ENCODE data around the gene EFCAB8.
A peak's percentile ranks its signal among the peaks of the same experiment; 100 is the strongest.

The EFCAB8 gene

GRCh38 chr20:32914031-32914430 lies 55.3 kb downstream of the EFCAB8 start:
- DNase-seq = peak; percentile 20

- no peak for DNase-seq
Measured at GRCh38 chr20:32917191-32917950, 58.6 kb downstream of the EFCAB8 start.

- peak; percentile 47 for DNase-seq
Measured at GRCh38 chr20:32918296-32918695, 59.6 kb downstream of the EFCAB8 start.

GRCh38 chr20:32918751-32919150 lies 60.0 kb downstream of the EFCAB8 start:
- no peak for DNase-seq

- no peak for DNase-seq
Measured at GRCh38 chr20:32920066-32920465, 61.3 kb downstream of the EFCAB8 start.

GRCh38 chr20:32920530-32921298 lies 62.0 kb downstream of the EFCAB8 start:
- DNase-seq = no peak

GRCh38 chr20:32922466-32922865 lies 63.7 kb downstream of the EFCAB8 start:
- no peak for DNase-seq

- DNase-seq = no peak
Measured at GRCh38 chr20:32924781-32925180, 66.1 kb downstream of the EFCAB8 start.

GRCh38 chr20:32925481-32926196 lies 66.9 kb downstream of the EFCAB8 start:
- peak; percentile 47 for DNase-seq

GRCh38 chr20:32929162-32929561 lies 70.4 kb downstream of the EFCAB8 start:
- no peak for DNase-seq

- DNase-seq = no peak
Measured at GRCh38 chr20:32930181-32930580, 71.5 kb downstream of the EFCAB8 start.

- DNase-seq = no peak
Measured at GRCh38 chr20:32930701-32931100, 72.0 kb downstream of the EFCAB8 start.

GRCh38 chr20:32934580-32934979 lies 75.9 kb downstream of the EFCAB8 start:
- no peak for DNase-seq

- DNase-seq = no peak
Measured at GRCh38 chr20:32941155-32941885, 82.6 kb downstream of the EFCAB8 start.

GRCh38 chr20:32943490-32944052 lies 84.8 kb downstream of the EFCAB8 start:
- DNase-seq = no peak

GRCh38 chr20:32945710-32946221 lies 87.0 kb downstream of the EFCAB8 start:
- peak; percentile 59 for DNase-seq

GRCh38 chr20:32946629-32947028 lies 87.9 kb downstream of the EFCAB8 start:
- DNase-seq = no peak

GRCh38 chr20:32950539-32950938 lies 91.8 kb downstream of the EFCAB8 start:
- DNase-seq = peak; percentile 62

GRCh38 chr20:32957459-32957858 lies 98.7 kb downstream of the EFCAB8 start:
- DNase-seq = no peak

GRCh38 chr20:32958574-32958973 lies 99.9 kb downstream of the EFCAB8 start:
- no peak for DNase-seq

- DNase-seq = peak; percentile 45
Measured at GRCh38 chr20:32959351-32960221, 100.9 kb downstream of the EFCAB8 start.

- DNase-seq = no peak
Measured at GRCh38 chr20:32960222-32960518, 101.4 kb downstream of the EFCAB8 start.

Measured in islet precursor cell (in vitro differentiated cells).